WTC11 (cell line): ENCODE results near the gene ARTN. TPM values are rescaled to one million over a fixed set of nuclear protein-coding genes. Genes with fewer than 3 reads are reported as not detected.

ENCODE experiments used
- total RNA-seq: library from RNA; stranded (reverse); gene quantifications from 3 replicates; pipeline ENCODE4 v1.2.3, GENCODE V29; 2021

Gene ARTN
- total RNA-seq, 1 experiment from 2014 or later = 28.5 TPM

Other genes with a start within 250 kb of the ARTN start
- 8.6 to 10.3 TPM (median 8.9 TPM) in 3 replicates for gene ST3GAL3, start 226.3 kb upstream of the ARTN start, total RNA-seq
- 17.8 to 24.2 TPM (median 19.1 TPM) in 3 replicates for gene IPO13, start 13.1 kb downstream of the ARTN start, total RNA-seq
- 47.6 to 57.5 TPM (median 51.5 TPM) in 3 replicates for gene DPH2, start 36.2 kb downstream of the ARTN start, total RNA-seq
- gene ATP6V0B, start 41.2 kb downstream of the ARTN start, total RNA-seq = 108 to 115 TPM (median 110 TPM) in 3 replicates
- 66.7 to 72.2 TPM (median 66.9 TPM) in 3 replicates for gene B4GALT2, start 45.4 kb downstream of the ARTN start, total RNA-seq
- 12.1 to 20.1 TPM (median 19.2 TPM) in 3 replicates for gene CCDC24, start 57.8 kb downstream of the ARTN start, total RNA-seq
- gene SLC6A9, start 97.7 kb downstream of the ARTN start, total RNA-seq = 10.2 to 14.4 TPM (median 12.5 TPM) in 3 replicates
- gene KLF17, start 185.0 kb downstream of the ARTN start, total RNA-seq = not detected in 3 replicates
- 0.05 to 0.09 TPM (median 0.09 TPM) in 3 replicates for gene KLF18, start 207.8 kb downstream of the ARTN start, total RNA-seq